PC-3 (cell line): ENCODE results near the gene POLA2. TPM values are rescaled to one million over a fixed set of nuclear protein-coding genes. Genes with fewer than 3 reads are reported as not detected.
A peak's percentile ranks its signal among the peaks of the same experiment; 100 is the strongest.

ENCODE experiments used
- ATAC-seq: fragments of 200-7000 bp; cut with Tn5 transposase; 2 replicates; pipeline ENCODE4 v1.9.1; 2020; ENCODE audit warnings: mild to moderate bottlenecking, moderate library complexity
- BruUV-seq: library from RNA; stranded (reverse); fragments of 400-500 nt; replicated peaks from 2 replicates; lab custom pipeline; 2021; lab: Mats Ljungman, UMichigan
- CTCF ChIA-PET: fragments of 300-600 bp; sonication (Branson Sonifier 250); formaldehyde crosslinking; loops from one replicate; lab custom pipeline; 2022; ENCODE audit warnings: antibody characterized with exemption; lab: Charles Lee
- POLR2A ChIA-PET: fragments of 300-600 bp; sonication (Branson Sonifier 250); formaldehyde crosslinking; loops from one replicate; lab custom pipeline; 2022; ENCODE audit warnings: antibody characterized with exemption; ENCODE audit not compliant: unreplicated experiment; lab: Charles Lee
- DNase-seq: peaks from one replicate; pipeline ENCODE4 v3.0.0-alpha.2; 2015
- H2AFZ ChIP-seq: fragments of 300-600 bp; sonication (generic); 2 replicates; pipeline ENCODE4 v1.6.0; 2016; ENCODE audit warnings: antibody characterized with exemption, low read length
- H3F3A ChIP-seq: fragments of 300-600 bp; sonication (generic); one replicate; pipeline ENCODE4 v1.6.0; 2017; ENCODE audit warnings: antibody characterized with exemption, low read length, control low read depth, mild to moderate bottlenecking; ENCODE audit not compliant: unreplicated experiment
- H3K27ac ChIP-seq: fragments of 300-600 bp; sonication (generic); 2 replicates; pipeline ENCODE4 v1.5.1; 2016; ENCODE audit warnings: mild to moderate bottlenecking, low read length
- H3K27me3 ChIP-seq: fragments of 300-600 bp; sonication (generic); 2 replicates; pipeline ENCODE4 v1.6.1; 2016; ENCODE audit warnings: low read length, mixed read lengths
- H3K36me3 ChIP-seq: fragments of 300-600 bp; sonication (generic); 2 replicates; pipeline ENCODE4 v1.6.1; 2016; ENCODE audit warnings: low read depth, mixed run types, low read length, mixed read lengths
- H3K4me1 ChIP-seq: fragments of 300-600 bp; sonication (generic); 2 replicates; pipeline ENCODE4 v1.5.1; 2016; ENCODE audit warnings: low read length; ENCODE audit not compliant: insufficient read depth
- H3K4me2 ChIP-seq: fragments of 300-600 bp; sonication (generic); 2 replicates; pipeline ENCODE4 v1.6.0; 2016; ENCODE audit warnings: low read length
- H3K4me3 ChIP-seq: fragments of 300-600 bp; sonication (generic); 2 replicates; pipeline ENCODE4 v1.5.1; 2016; ENCODE audit warnings: mild to moderate bottlenecking, low read length, mixed read lengths
- H3K79me2 ChIP-seq: fragments of 300-600 bp; sonication (generic); 2 replicates; pipeline ENCODE4 v1.6.1; 2017; ENCODE audit warnings: low read length, mixed read lengths
- H3K9ac ChIP-seq: fragments of 300-600 bp; sonication (generic); 2 replicates; pipeline ENCODE4 v1.6.0; 2016; ENCODE audit warnings: mild to moderate bottlenecking, low read length
- H3K9me2 ChIP-seq: fragments of 300-600 bp; sonication (generic); replicated peaks from 2 replicates; pipeline ENCODE4 v1.6.1; 2016; ENCODE audit warnings: mixed run types, low read length, mixed read lengths
- H3K9me3 ChIP-seq: fragments of 300-600 bp; sonication (generic); 2 replicates; pipeline ENCODE4 v1.6.1; 2016; ENCODE audit warnings: low read length, mixed read lengths
- H4K20me1 ChIP-seq: fragments of 300-600 bp; sonication (generic); 2 replicates; pipeline ENCODE4 v1.6.1; 2016; ENCODE audit warnings: low read length, mixed read lengths
- CTCF ChIP-seq: fragments of 300-600 bp; sonication (generic); conservative IDR thresholded peaks from 2 replicates; pipeline ENCODE4 v1.5.1; 2017; ENCODE audit warnings: antibody characterized with exemption, low read depth, mild to moderate bottlenecking, low read length
- EZH2 ChIP-seq: fragments of 300-600 bp; sonication (generic); IDR thresholded peaks from one replicate; pipeline ENCODE4 v1.6.1; 2017; ENCODE audit warnings: antibody characterized with exemption, mild to moderate bottlenecking, low read length; ENCODE audit not compliant: unreplicated experiment
- EZH2phosphoT487 ChIP-seq: fragments of 300-600 bp; sonication (generic); IDR thresholded peaks from 2 replicates; pipeline ENCODE4 v1.6.1; 2018; ENCODE audit warnings: mild to moderate bottlenecking, antibody characterized with exemption, low read length, borderline replicate concordance
- intact Hi-C: fragments of 100-400 bp; cut with micrococcal nuclease; formaldehyde crosslinking; loops from 2 replicates; pipeline ENCODE4 v1.9.0; 2023
- total RNA-seq: library from RNA; depleted of rRNA; stranded (reverse); fragments of >200 nt; gene quantifications from 2 replicates; pipeline ENCODE4 v1.2.3, GENCODE V29; 2014

Gene POLA2
- total RNA-seq, 1 experiment from 2014 or later, result 29.0 TPM

- H3K36me3 ChIP-seq, result peaks cover 66% of the 10 kb centered on the region
- ChIA-PET POLR2A (interaction anchor here (0.6 to 1.5 kb wide), 3 partner anchors 10 to 500 kb away, joined by 4 to 10 read pairs (median 4); no protein-coding TSS in a partner anchor), CTCF (interaction anchor here (0.5 to 1.5 kb wide), 3 partner anchors 17 to 50 kb away, joined by 3 to 5 read pairs (median 3); no protein-coding TSS in a partner anchor)
- H3K9ac ChIP-seq, result peak overlapping the region; percentile 76
- H3K79me2 ChIP-seq, result no peaks in the 10 kb centered on the region
- H3K9me3 ChIP-seq, result no peaks in the 10 kb centered on the region
- H2AFZ ChIP-seq, result no peak overlapping the region
- H3K4me2 ChIP-seq, result peak overlapping the region; percentile 66
- no peaks in the 10 kb centered on the region for H3K27me3 ChIP-seq
- no TSS peak for BruUV-seq
- no peak for DNase-seq
- peak overlapping the region; percentile 21; the same call in 1 of the 2 replicates for H3K4me3 ChIP-seq
- intact Hi-C loops, result no loop called here
- no peaks in the 10 kb centered on the region for H3K9me2 ChIP-seq
- ATAC-seq, result no peak
- no peak for TF ChIP-seq EZH2phosphoT487
- no peak for TF ChIP-seq EZH2
- TF ChIP-seq CTCF, result no peak
- no peaks in the 10 kb centered on the region for H4K20me1 ChIP-seq
- peaks cover 60% of the 10 kb centered on the region for H3K4me1 ChIP-seq
- peak overlapping the region; percentile 96 for H3K27ac ChIP-seq
- H3F3A ChIP-seq, result peaks cover 35% of the 10 kb centered on the region
These were observed 17.5 kb downstream of the POLA2 start for GRCh38 chr11:65279279-65279678.

- Histone ChIP-seq H4K20me1 (no peaks in the 10 kb centered on the region), H2AFZ (no peak overlapping the region), H3F3A (peaks cover 32% of the 10 kb centered on the region), H3K4me1 (peaks cover 57% of the 10 kb centered on the region), H3K27ac (peak overlapping the region; percentile 96), H3K36me3 (peaks cover 69% of the 10 kb centered on the region), H3K4me2 (peak overlapping the region; percentile 66), H3K4me3 (peak overlapping the region; percentile 21; the same call in 1 of the 2 replicates), H3K27me3 (no peaks in the 10 kb centered on the region), H3K9ac (peak overlapping the region; percentile 76), H3K9me2 (no peaks in the 10 kb centered on the region), H3K9me3 (no peaks in the 10 kb centered on the region), H3K79me2 (no peaks in the 10 kb centered on the region)
- CTCF ChIA-PET, result interaction anchor here (0.6 to 1.5 kb wide), 5 partner anchors 11 to 47 kb away, joined by 3 to 8 read pairs (median 5); no protein-coding TSS in a partner anchor
- DNase-seq (peak; percentile 93), ATAC-seq (peak; percentile 73)
- TF ChIP-seq EZH2 (no peak), CTCF (no peak)
- BruUV-seq, result TSS peak; percentile 88
- POLR2A ChIA-PET, result interaction anchor here (0.5 to 1.5 kb wide), 8 partner anchors 10 to 500 kb away, joined by 3 to 10 read pairs (median 4); partner anchors contain the start of genes DPF2 and NEAT1
- intact Hi-C loops, result no loop called here
These were observed 18.1 kb downstream of the POLA2 start for GRCh38 chr11:65279741-65280440.

- Histone ChIP-seq H4K20me1 (no peaks in the 10 kb centered on the region), H3K9ac (peak overlapping the region; percentile 76), H3K4me3 (no peak overlapping the region), H3K9me3 (no peaks in the 10 kb centered on the region), H3K27me3 (no peaks in the 10 kb centered on the region), H2AFZ (no peak overlapping the region), H3K9me2 (no peaks in the 10 kb centered on the region), H3K36me3 (peaks cover 71% of the 10 kb centered on the region), H3K27ac (peak overlapping the region; percentile 96), H3F3A (peaks cover 25% of the 10 kb centered on the region), H3K79me2 (no peaks in the 10 kb centered on the region), H3K4me2 (peak overlapping the region; percentile 66), H3K4me1 (peaks cover 50% of the 10 kb centered on the region)
- POLR2A ChIA-PET, result interaction anchor here (0.6 to 1.5 kb wide), 4 partner anchors 19 to 224 kb away, joined by 3 to 10 read pairs (median 4); partner anchors contain the start of genes NEAT1 and POLA2
- ATAC-seq (no peak), DNase-seq (peak; percentile 24)
- intact Hi-C loops, result no loop called here
- BruUV-seq, result no TSS peak
- CTCF ChIA-PET, result interaction anchor here (1.0 to 1.5 kb wide), 2 partner anchors 35 to 47 kb away, joined by 5 to 8 read pairs; no protein-coding TSS in a partner anchor
- TF ChIP-seq EZH2 (no peak), CTCF (no peak), EZH2phosphoT487 (no peak)
These were observed 18.9 kb downstream of the POLA2 start for GRCh38 chr11:65280646-65281045.
